BLaER1 treated with 17β-estradiol and CSF1 and Interleukin-3, amounts not matched to agents 10 nM and 100 nM (cell line): ENCODE results near the gene EIF4A2.
A peak's percentile ranks its signal among the peaks of the same experiment; 100 is the strongest.

Experiments used
- H3K27ac ChIP-seq, 11 experiments: shearing (Covaris generic); formaldehyde crosslinking; 2 replicates each; pipeline ENCODE4 v1.8.1; 2022
- H3K27me3 ChIP-seq, 11 experiments: shearing (Covaris generic); formaldehyde crosslinking; 2 replicates each; pipeline ENCODE4 v1.8.1; 2022
- H3K36me3 ChIP-seq, 11 experiments: shearing (Covaris generic); formaldehyde crosslinking; 2 replicates each; pipeline ENCODE4 v1.8.1; 2022
- H3K4me1 ChIP-seq, 10 experiments: shearing (Covaris generic); formaldehyde crosslinking; 2 replicates each; pipeline ENCODE4 v1.8.1; 2022
- H3K4me2 ChIP-seq, 11 experiments: shearing (Covaris generic); formaldehyde crosslinking; 2 replicates each; pipeline ENCODE4 v1.8.1; 2022
- H3K4me3 ChIP-seq, 10 experiments: shearing (Covaris generic); formaldehyde crosslinking; 2 replicates each; pipeline ENCODE4 v1.8.1; 2022
- H3K9ac ChIP-seq, 11 experiments: shearing (Covaris generic); formaldehyde crosslinking; 2 replicates each; pipeline ENCODE4 v1.8.1; 2022
- H3K9me3 ChIP-seq, 11 experiments: shearing (Covaris generic); formaldehyde crosslinking; replicated peaks in 1 of 11; 2 replicates each; pipeline ENCODE4 v1.8.1; 2022
- H4K20me1 ChIP-seq, 11 experiments: shearing (Covaris generic); formaldehyde crosslinking; 2 replicates each; pipeline ENCODE4 v1.8.1; 2022
- Cebpa-rat ChIP-seq, 11 experiments: shearing (Covaris generic); IDR thresholded peaks; 2 replicates each; pipeline ENCODE4 v1.8.1; 2022

Gene EIF4A2

DNA sequence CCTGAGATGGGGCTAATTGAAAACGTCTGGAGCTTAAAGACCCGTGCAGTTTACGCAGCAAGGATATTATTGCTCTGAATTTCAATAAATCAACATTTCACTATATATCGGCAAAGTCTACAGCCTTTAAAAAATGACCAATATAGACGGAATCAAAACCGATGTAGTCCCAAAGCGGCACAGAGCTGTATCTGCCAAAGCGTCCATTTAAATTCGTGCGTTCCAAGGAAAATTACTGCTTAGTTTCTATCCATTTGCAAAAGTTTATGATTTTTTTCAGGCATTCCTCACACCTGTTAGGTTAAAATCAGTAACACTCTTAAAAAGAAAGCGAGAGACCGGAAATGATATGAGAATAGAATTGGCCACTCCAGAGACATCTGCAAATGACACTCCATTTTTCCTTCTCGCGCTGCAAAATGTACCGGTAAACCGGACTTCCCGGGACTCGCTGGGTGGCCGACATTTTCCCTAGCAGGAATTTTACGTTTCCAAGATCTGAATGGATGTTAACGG lies 777 bp upstream of the EIF4A2 start:
- H3K36me3 ChIP-seq = peaks cover 36 to 39% (median 38%) of the 10 kb centered on the region in 11 experiments
- no peak for TF ChIP-seq Cebpa-rat (IDR thresholded peaks at IDR 0.05)
- peaks cover 0 to 9% (median 0%) of the 10 kb centered on the region in 11 experiments; a peak in 4 of 22 replicates for H3K9me3 ChIP-seq
- peaks cover 39 to 42% (median 40%) of the 10 kb centered on the region in 11 experiments for H4K20me1 ChIP-seq
- H3K9ac ChIP-seq = peak overlapping the region; percentile 94 to 100 (median 99)
- peaks cover 27 to 35% (median 30%) of the 10 kb centered on the region in 10 experiments for H3K4me1 ChIP-seq
- H3K27me3 ChIP-seq = no peaks in the 10 kb centered on the region
- peak overlapping the region; percentile 80 to 98 (median 92) for H3K4me2 ChIP-seq
- peak overlapping the region; percentile 96 to 100 (median 100) for H3K27ac ChIP-seq
- peak overlapping the region; percentile 88 to 99 (median 94) for H3K4me3 ChIP-seq

DNA sequence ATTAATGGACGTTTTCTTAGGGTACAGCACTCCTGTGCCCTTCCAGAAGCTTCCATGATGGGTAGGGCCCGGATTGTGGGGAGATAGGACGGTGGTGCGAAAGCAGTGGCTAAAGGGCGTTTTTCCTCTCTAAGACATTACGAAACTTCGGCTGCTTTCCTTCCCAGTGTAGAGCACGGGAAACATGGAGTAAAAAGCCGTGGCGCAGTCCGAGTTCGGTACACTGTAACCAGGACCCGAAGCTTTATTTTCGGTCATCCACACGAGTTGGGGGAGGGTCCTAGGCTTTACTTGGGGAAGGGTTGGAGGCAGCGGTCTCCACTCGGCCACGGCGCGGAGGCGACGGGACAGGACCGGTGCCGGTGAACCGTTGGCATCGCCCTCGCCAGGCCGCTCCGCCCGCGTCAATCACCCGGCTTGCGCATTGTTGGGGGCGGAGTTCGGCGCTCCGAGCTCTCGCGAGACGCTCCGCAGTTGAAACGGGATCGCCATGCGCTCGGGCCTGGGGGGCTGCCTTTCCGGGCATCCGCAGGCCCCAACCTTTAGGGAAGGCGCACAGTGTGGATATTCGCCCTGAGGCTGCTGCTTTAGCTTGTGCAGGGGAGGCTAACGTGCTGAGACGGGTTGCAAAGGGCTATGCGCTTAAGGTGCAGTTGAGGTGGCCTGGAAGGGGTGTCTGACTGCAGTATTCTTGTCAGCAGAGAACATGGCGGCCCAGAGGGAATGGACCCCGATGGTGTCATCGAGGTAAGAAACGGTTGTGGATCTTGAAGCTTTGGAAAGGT lies 546 bp downstream of the EIF4A2 start:
- Histone ChIP-seq H3K9ac (peak overlapping the region; percentile 94 to 100 (median 99)), H3K4me1 (peaks cover 32 to 46% (median 40%) of the 10 kb centered on the region in 10 experiments), H3K36me3 (peaks cover 49 to 52% (median 51%) of the 10 kb centered on the region in 11 experiments), H3K9me3 (peaks cover 0 to 9% (median 0%) of the 10 kb centered on the region in 11 experiments; a peak in 4 of 22 replicates), H3K27me3 (no peaks in the 10 kb centered on the region), H3K4me3 (peak overlapping the region; percentile 88 to 99 (median 94)), H3K27ac (peak overlapping the region; percentile 96 to 100 (median 100)), H4K20me1 (peaks cover 52 to 55% (median 53%) of the 10 kb centered on the region in 11 experiments), H3K4me2 (peak overlapping the region; percentile 81 to 98 (median 94))
- no peak for TF ChIP-seq Cebpa-rat (IDR thresholded peaks at IDR 0.05)

DNA sequence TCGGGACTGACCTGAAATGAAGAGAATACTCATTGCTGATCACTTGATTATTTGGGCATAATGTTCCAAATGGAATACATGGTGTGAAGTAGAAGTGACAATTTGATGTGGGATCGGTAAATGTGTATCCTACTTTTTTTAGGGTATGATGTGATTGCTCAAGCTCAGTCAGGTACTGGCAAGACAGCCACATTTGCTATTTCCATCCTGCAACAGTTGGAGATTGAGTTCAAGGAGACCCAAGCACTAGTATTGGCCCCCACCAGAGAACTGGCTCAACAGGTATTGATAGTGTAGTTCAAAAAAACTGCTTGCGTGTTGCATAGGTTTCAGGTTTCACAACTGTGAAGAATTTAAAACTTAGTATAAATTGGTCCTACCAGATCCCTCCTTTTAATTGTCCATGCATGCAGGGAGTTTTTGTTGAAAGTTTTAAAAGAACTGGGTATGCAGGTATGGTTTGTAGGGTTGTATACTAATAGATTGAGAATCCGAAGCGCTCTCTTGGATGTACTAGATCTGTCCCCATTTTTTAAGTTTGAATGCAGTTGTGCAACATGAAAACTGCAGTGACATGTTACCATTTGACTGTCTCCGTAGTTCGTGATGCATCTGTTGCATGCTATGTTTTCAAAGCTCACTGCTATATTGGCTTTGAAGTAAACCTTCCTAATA lies 1.6 kb downstream of the EIF4A2 start:
- Histone ChIP-seq H3K27me3 (no peaks in the 10 kb centered on the region), H3K4me1 (peaks cover 32 to 49% (median 42%) of the 10 kb centered on the region in 10 experiments), H4K20me1 (peaks cover 63 to 65% (median 64%) of the 10 kb centered on the region in 11 experiments), H3K4me2 (peak overlapping the region; percentile 81 to 98 (median 94)), H3K9me3 (peaks cover 0 to 9% (median 0%) of the 10 kb centered on the region in 11 experiments; a peak in 4 of 22 replicates), H3K4me3 (peak overlapping the region; percentile 88 to 99 (median 94)), H3K9ac (peak overlapping the region; percentile 94 to 100 (median 99)), H3K36me3 (peaks cover 58 to 62% (median 61%) of the 10 kb centered on the region in 11 experiments), H3K27ac (peak overlapping the region in 10 of 11 experiments; percentile 96 to 100 (median 100); a peak in 21 of 22 replicates)
- no peak for TF ChIP-seq Cebpa-rat (IDR thresholded peaks at IDR 0.05)

DNA sequence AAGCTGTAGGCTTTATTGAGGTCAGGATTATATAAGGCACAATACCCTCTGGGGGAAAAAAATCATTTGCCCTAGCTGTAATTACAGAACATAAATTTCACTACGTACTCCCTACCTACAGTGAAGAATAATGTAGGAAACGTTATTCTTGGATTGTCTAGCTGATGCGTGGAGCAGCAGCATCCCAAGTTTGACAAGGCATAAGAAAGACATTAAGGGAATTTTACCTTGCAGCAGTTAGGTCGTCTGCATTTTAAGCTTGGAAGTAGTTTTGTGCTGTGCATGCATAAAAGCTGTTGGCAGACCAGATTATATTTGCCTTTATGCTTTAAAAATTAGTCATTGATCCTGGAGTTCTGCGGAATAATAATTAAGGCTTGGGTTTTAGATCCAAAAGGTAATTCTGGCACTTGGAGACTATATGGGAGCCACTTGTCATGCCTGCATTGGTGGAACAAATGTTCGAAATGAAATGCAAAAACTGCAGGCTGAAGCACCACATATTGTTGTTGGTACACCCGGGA lies 2.2 kb downstream of the EIF4A2 start:
- Histone ChIP-seq H3K9ac (peak overlapping the region; percentile 94 to 100 (median 99)), H3K9me3 (peaks cover 0 to 9% (median 0%) of the 10 kb centered on the region in 11 experiments; a peak in 4 of 22 replicates), H3K4me3 (peak overlapping the region; percentile 88 to 99 (median 94)), H4K20me1 (peaks cover 67 to 71% (median 70%) of the 10 kb centered on the region in 11 experiments), H3K27ac (peak overlapping the region in 9 of 11 experiments; percentile 96 to 100 (median 99); a peak in 17 of 22 replicates), H3K27me3 (no peaks in the 10 kb centered on the region), H3K4me2 (peak overlapping the region; percentile 81 to 98 (median 94)), H3K4me1 (peaks cover 32 to 54% (median 43%) of the 10 kb centered on the region in 10 experiments), H3K36me3 (peaks cover 64 to 68% (median 66%) of the 10 kb centered on the region in 11 experiments)
- TF ChIP-seq Cebpa-rat (IDR thresholded peaks at IDR 0.05) = no peak

DNA sequence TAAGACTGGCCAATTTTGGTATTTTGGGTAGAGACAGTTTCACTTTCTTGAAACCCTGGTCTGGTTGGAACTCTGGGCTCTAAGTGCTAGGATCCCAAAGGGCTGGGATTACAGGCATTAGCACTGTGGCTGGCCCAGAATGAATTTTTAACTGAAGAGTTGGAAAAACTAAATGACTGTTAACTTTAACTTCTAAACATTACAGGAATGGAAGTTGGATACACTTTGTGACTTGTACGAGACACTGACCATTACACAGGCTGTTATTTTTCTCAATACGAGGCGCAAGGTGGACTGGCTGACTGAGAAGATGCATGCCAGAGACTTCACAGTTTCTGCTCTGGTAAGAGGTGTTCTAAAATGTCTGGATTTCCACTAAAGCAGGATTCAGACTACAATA lies 3.5 kb downstream of the EIF4A2 start:
- H3K27ac ChIP-seq = peak overlapping the region in 8 of 11 experiments; percentile 0 to 100 (median 16); a peak in 9 of 22 replicates

DNA sequence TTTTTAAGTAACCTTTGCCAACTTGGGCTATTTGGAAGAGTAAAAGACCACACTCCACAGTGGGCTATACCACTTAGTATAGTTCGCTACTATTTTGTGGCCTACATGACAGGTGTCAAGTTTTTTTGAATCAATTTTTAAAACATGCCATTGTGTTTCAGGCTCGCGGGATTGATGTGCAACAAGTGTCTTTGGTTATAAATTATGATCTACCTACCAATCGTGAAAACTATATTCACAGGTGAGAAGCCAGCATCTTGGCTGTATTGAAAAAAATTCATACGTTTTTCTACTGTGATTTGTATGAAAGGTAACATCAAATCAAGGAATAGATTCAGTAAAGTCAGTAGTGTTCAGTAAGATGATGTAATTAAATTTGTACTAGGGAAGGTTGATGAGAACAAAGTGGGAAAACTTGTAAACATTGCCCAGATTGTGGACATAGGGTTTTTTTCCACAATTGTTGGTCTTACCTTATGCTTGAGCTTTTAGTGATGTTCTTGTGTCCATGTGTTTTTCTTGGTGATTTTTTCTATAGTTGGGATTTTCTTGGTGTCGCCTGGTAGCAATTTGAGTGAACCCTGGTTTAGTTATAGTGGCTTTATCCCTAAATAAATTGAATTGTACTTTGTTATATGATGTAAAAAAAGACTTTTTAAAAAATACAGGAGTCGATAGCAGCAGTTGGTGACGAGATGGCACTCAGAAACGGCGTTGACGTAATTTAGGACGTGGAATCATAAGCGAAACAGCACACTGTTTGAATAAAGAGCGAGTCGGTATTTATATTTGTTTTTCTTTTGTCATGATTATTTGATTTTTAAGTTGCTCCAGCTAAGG lies 4.5 kb downstream of the EIF4A2 start:
- H4K20me1 ChIP-seq = peaks cover 76 to 85% (median 81%) of the 10 kb centered on the region in 11 experiments
- peak overlapping the region in 9 of 10 experiments; percentile 88 to 99 (median 94); a peak in 16 of 20 replicates for H3K4me3 ChIP-seq
- peaks cover 64 to 88% (median 77%) of the 10 kb centered on the region in 11 experiments for H3K36me3 ChIP-seq
- H3K27me3 ChIP-seq = no peaks in the 10 kb centered on the region
- H3K4me1 ChIP-seq = peaks cover 22 to 60% (median 47%) of the 10 kb centered on the region in 10 experiments
- no peak for TF ChIP-seq Cebpa-rat (IDR thresholded peaks at IDR 0.05)
- H3K9me3 ChIP-seq = peaks cover 0 to 9% (median 0%) of the 10 kb centered on the region in 11 experiments; a peak in 4 of 22 replicates
- H3K27ac ChIP-seq = peak overlapping the region in 3 of 11 experiments; percentile 24 to 100 (median 99); a peak in 6 of 22 replicates
- peak overlapping the region; percentile 81 to 98 (median 94) for H3K4me2 ChIP-seq
- H3K9ac ChIP-seq = peak overlapping the region; percentile 94 to 100 (median 99); a peak in 17 of 22 replicates

More for the DNA sequence above, 3.5 kb downstream of the EIF4A2 start:
- TF ChIP-seq Cebpa-rat (IDR thresholded peaks at IDR 0.05) = no peak
- Histone ChIP-seq H3K4me1 (peaks cover 30 to 61% (median 47%) of the 10 kb centered on the region in 10 experiments), H3K27me3 (no peaks in the 10 kb centered on the region), H3K4me2 (peak overlapping the region; percentile 81 to 98 (median 94)), H3K9me3 (peaks cover 0 to 9% (median 0%) of the 10 kb centered on the region in 11 experiments; a peak in 4 of 22 replicates), H3K4me3 (peak overlapping the region; percentile 88 to 99 (median 94); a peak in 16 of 20 replicates), H4K20me1 (peaks cover 76 to 84% (median 81%) of the 10 kb centered on the region in 11 experiments), H3K36me3 (peaks cover 64 to 79% (median 70%) of the 10 kb centered on the region in 11 experiments), H3K9ac (peak overlapping the region; percentile 94 to 100 (median 99))
